MM.1S (cell line): ENCODE measurements around the gene PSMD11.

Source experiments
- DNase-seq: peaks from one replicate; pipeline ENCODE4 v3.0.0-alpha.2; 2015
- H2AFZ ChIP-seq: fragments of 300-600 bp; sonication (generic); 2 replicates; pipeline ENCODE4 v1.6.0; 2016; ENCODE audit warnings: antibody characterized with exemption, low read length
- H3F3A ChIP-seq: fragments of 300-600 bp; sonication (generic); 2 replicates; pipeline ENCODE4 v1.6.1; 2016; ENCODE audit warnings: mild to moderate bottlenecking, antibody characterized with exemption, low read length, moderate library complexity, mixed read lengths; ENCODE audit not compliant: insufficient read depth
- H3K27ac ChIP-seq: fragments of 300-600 bp; sonication (generic); 2 replicates; pipeline ENCODE4 v1.5.1; 2016; ENCODE audit warnings: mild to moderate bottlenecking, low read length
- H3K27me3 ChIP-seq: fragments of 300-600 bp; sonication (generic); replicated peaks from 2 replicates; pipeline ENCODE4 v1.6.0; 2016; ENCODE audit warnings: low read length; ENCODE audit not compliant: insufficient read depth
- H3K36me3 ChIP-seq: fragments of 300-600 bp; sonication (generic); replicated peaks from 2 replicates; pipeline ENCODE4 v1.6.1; 2016; ENCODE audit warnings: mild to moderate bottlenecking, low read length, mixed read lengths; ENCODE audit not compliant: insufficient read depth
- H3K4me1 ChIP-seq: fragments of 300-600 bp; sonication (generic); 2 replicates; pipeline ENCODE4 v1.6.1; 2016; ENCODE audit warnings: low read length, mixed read lengths
- H3K4me2 ChIP-seq: fragments of 300-600 bp; sonication (generic); 2 replicates; pipeline ENCODE4 v1.6.0; 2016; ENCODE audit warnings: low read depth, low read length
- H3K4me3 ChIP-seq: fragments of 300-600 bp; sonication (generic); 2 replicates; pipeline ENCODE4 v1.5.1; 2016; ENCODE audit warnings: low read length, mixed read lengths
- H3K79me2 ChIP-seq: fragments of 300-600 bp; sonication (generic); 2 replicates; pipeline ENCODE4 v1.6.1; 2016; ENCODE audit warnings: mixed run types, low read length, mixed read lengths
- H3K9ac ChIP-seq: fragments of 300-600 bp; sonication (generic); 2 replicates; pipeline ENCODE4 v1.6.1; 2016; ENCODE audit warnings: low read length, mixed read lengths
- H3K9me2 ChIP-seq: fragments of 300-600 bp; sonication (generic); replicated peaks from 2 replicates; pipeline ENCODE4 v1.6.1; 2016; ENCODE audit warnings: mild to moderate bottlenecking, low read length, mixed read lengths; ENCODE audit not compliant: insufficient read depth
- H3K9me3 ChIP-seq: fragments of 300-600 bp; sonication (generic); replicated peaks from 2 replicates; pipeline ENCODE4 v1.6.1; 2016; ENCODE audit warnings: mild to moderate bottlenecking, low read length, mixed read lengths; ENCODE audit not compliant: insufficient read depth
- H4K20me1 ChIP-seq: fragments of 300-600 bp; sonication (generic); 2 replicates; pipeline ENCODE4 v1.6.1; 2016; ENCODE audit warnings: mild to moderate bottlenecking, low read length, moderate library complexity, mixed read lengths; ENCODE audit not compliant: insufficient read depth
- EZH2 ChIP-seq: fragments of 300-600 bp; sonication (generic); optimal IDR thresholded peaks from 2 replicates; pipeline ENCODE3; 2017; ENCODE audit warnings: low read depth, mild to moderate bottlenecking, antibody characterized with exemption, low read length, mixed read lengths
- EZH2phosphoT487 ChIP-seq: fragments of 300-600 bp; sonication (generic); IDR thresholded peaks from 2 replicates; pipeline ENCODE4 v1.6.1; 2018; ENCODE audit warnings: antibody characterized with exemption, low read length
- TF ChIP-seq, protein P1 (sequence below): fragments of 300-600 bp; sonication (generic); IDR thresholded peaks from 2 replicates; pipeline ENCODE4 v1.5.1; 2016; ENCODE audit warnings: antibody characterized with exemption, low read length, mixed read lengths

The PSMD11 gene

DNA sequence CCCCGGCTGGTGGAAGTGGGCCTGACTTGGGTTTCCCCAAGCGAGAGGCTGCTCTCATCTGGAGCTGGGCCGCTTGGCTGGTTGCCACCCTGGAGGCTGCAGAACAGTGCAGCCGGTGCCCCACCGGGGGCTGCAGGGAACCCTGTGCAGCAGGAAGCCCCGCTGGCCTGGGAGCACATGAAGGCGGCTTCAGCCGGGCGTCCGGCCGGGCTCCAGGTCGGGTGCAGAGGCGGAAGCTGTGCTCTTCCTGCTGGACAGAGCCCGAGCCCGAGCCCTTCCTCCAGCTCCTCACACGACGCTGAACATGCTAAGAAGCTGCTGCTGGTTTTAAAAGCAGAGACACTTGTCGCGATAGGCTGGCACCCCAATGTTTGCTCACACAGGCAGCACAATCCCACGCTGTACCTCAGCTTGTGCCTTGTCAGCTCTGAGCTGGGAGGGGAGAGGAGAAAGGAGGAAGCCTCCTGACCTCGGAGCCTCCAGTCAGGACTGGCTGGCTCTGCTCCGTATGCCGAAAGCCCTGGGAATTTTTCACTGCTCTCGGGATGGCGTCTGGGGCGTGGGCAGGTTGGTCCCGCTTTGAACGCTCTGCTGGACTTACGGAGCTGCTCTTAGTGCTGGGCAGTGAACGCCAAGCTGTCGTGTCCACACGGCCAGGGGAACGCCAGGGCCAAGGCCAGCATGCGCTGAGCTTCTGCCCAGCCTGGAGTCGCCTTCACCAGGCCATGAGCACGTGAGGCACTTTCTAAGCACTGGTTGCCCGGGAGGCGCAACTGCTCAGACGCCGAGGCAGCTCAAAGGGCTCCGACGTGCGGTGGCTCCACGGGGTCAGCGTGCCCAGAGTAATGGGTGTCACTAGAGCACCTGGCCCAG lies 51.3 kb downstream of the PSMD11 start:
- TF ChIP-seq, protein P1, sequence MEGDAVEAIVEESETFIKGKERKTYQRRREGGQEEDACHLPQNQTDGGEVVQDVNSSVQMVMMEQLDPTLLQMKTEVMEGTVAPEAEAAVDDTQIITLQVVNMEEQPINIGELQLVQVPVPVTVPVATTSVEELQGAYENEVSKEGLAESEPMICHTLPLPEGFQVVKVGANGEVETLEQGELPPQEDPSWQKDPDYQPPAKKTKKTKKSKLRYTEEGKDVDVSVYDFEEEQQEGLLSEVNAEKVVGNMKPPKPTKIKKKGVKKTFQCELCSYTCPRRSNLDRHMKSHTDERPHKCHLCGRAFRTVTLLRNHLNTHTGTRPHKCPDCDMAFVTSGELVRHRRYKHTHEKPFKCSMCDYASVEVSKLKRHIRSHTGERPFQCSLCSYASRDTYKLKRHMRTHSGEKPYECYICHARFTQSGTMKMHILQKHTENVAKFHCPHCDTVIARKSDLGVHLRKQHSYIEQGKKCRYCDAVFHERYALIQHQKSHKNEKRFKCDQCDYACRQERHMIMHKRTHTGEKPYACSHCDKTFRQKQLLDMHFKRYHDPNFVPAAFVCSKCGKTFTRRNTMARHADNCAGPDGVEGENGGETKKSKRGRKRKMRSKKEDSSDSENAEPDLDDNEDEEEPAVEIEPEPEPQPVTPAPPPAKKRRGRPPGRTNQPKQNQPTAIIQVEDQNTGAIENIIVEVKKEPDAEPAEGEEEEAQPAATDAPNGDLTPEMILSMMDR, result no peak
- TF ChIP-seq EZH2phosphoT487, result no peak
- TF ChIP-seq EZH2, result no peak
- Histone ChIP-seq H3K27ac (no peak overlapping the region), H4K20me1 (no peaks in the 10 kb centered on the region), H3K9ac (no peak overlapping the region), H3F3A (no peaks in the 10 kb centered on the region), H2AFZ (no peak overlapping the region), H3K9me2 (no peaks in the 10 kb centered on the region), H3K4me1 (no peaks in the 10 kb centered on the region), H3K9me3 (no peaks in the 10 kb centered on the region), H3K79me2 (no peaks in the 10 kb centered on the region), H3K27me3 (no peaks in the 10 kb centered on the region), H3K4me3 (no peak overlapping the region), H3K36me3 (no peaks in the 10 kb centered on the region), H3K4me2 (no peak overlapping the region)
- DNase-seq, result no peak

DNA sequence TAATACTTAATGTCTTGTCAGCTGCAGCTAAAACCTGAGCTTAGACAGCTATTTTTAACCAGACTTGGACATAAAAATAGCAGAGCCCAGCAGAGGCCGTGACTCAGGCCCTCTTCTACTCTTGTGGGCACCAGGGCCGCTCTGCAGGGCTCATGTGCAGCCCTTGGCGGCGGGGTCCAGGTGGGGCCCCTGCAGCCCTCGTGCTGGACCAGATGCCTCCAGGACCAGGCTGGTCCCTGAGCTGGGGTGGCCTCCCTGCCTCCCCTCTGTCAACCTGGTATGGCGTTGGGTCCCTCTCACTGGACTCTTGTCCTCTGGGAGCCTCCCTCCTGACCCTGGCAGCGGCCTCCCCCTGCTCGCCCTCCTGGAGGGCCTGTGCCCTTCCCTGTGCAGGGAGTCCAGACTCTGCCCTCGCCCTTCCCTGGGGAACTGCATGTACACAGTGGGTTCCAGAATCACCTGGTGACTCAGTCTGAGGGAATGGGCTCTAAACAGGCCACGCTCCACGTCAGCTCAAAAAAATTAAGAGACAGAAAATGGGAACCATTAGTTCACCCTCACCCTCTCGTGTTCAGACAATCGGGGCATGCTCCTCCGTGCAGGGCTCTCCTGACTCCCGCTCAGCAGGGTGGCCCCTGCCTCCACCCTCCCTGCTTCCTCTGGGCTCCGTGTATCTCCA lies 52.2 kb downstream of the PSMD11 start:
- H3F3A ChIP-seq, result no peaks in the 10 kb centered on the region
- no peaks in the 10 kb centered on the region for H4K20me1 ChIP-seq
- H3K4me1 ChIP-seq, result no peaks in the 10 kb centered on the region
- TF ChIP-seq EZH2, result no peak
- TF ChIP-seq, protein P1, result no peak
- TF ChIP-seq EZH2phosphoT487, result no peak
- H3K9me3 ChIP-seq, result no peaks in the 10 kb centered on the region
- H3K79me2 ChIP-seq, result no peaks in the 10 kb centered on the region
- H3K27ac ChIP-seq, result no peak overlapping the region
- H3K9me2 ChIP-seq, result no peaks in the 10 kb centered on the region
- H3K27me3 ChIP-seq, result no peaks in the 10 kb centered on the region
- no peak overlapping the region for H2AFZ ChIP-seq
- H3K36me3 ChIP-seq, result no peaks in the 10 kb centered on the region
- no peak overlapping the region for H3K9ac ChIP-seq
- no peak overlapping the region for H3K4me3 ChIP-seq
- DNase-seq, result no peak
- H3K4me2 ChIP-seq, result no peak overlapping the region

DNA sequence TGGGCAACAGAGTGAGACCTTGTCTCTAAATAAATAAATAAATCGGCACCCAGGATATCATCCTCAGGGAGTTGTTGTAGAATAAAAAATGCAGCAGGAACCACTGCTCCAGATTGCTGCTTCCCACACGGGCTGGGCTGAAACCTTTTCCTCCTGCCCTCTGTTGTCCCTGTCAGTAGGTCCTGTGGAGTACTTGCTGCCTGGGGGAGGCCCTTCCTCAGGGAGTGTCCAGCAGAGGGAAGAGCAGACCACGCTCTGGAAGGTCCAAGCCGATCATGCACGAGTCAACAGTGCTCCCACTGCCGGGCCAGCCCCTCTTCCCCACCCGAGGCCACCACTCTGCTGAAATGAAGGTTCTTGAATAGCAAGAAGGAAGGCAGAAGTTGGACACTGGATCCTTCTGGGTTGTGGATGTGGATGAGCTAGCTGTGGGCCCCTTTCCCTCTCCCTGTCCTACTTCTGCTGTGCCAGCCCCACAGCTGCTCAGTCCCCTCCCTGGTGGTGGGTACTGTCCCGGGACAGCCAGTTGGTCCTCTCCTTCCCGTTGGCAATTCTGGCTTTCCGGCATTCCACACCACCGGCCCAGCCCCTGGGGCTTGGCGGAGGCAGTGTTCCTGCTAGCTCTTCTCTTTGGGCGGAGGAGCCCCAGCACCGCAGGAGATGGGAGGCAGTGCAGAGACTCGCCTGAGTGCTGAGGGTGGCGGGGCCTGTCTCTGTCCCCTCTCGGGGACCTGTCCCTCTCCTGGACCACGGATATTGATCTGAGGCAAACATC lies 53.3 kb downstream of the PSMD11 start:
- Histone ChIP-seq H3K27me3 (no peaks in the 10 kb centered on the region), H3K4me1 (peaks cover 2% of the 10 kb centered on the region; the same call in 1 of the 2 replicates), H3K4me3 (no peak overlapping the region), H3K36me3 (no peaks in the 10 kb centered on the region), H3K4me2 (no peak overlapping the region), H3K27ac (no peak overlapping the region), H3K9me2 (no peaks in the 10 kb centered on the region), H3F3A (no peaks in the 10 kb centered on the region), H3K79me2 (no peaks in the 10 kb centered on the region), H3K9ac (no peak overlapping the region), H2AFZ (no peak overlapping the region), H4K20me1 (no peaks in the 10 kb centered on the region), H3K9me3 (no peaks in the 10 kb centered on the region)
- TF ChIP-seq, protein P1, result no peak
- TF ChIP-seq EZH2phosphoT487 (no peak), EZH2 (no peak)
- no peak for DNase-seq
